ENCODE results near the gene XPNPEP2.

XPNPEP2 gene

DNA sequence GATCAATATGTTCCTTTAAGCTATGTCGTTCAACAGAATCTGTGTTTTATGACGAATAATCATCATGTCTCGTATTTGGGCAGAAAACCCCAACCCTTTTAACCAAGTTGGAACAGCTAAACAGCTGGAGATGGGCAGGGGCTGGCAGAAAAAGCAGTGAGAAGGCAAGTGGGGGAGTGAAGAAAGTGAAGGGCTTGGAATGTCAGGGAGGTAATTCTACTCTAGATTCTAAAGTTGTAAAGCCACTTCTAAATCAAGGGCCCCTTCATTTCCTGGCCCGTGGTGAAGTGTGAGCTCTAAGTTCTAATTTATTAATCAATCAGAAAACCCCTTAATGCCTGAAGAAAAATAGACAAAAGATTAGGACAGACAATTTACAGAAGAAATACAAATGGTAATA lies 61.4 kb downstream of the XPNPEP2 start:
- no peak for DNase-seq (ENCODE audit: low spot score)

- no peak for DNase-seq (ENCODE audit: low spot score)
Observed at GRCh38 chrX:129802863-129803262, 64.1 kb downstream of the XPNPEP2 start.

GRCh38 chrX:129804806-129805205 lies 66.0 kb downstream of the XPNPEP2 start:
- DNase-seq (ENCODE audit: low spot score): no peak

GRCh38 chrX:129808158-129808828 lies 69.5 kb downstream of the XPNPEP2 start:
- no peak for DNase-seq (ENCODE audit: low spot score)

DNA sequence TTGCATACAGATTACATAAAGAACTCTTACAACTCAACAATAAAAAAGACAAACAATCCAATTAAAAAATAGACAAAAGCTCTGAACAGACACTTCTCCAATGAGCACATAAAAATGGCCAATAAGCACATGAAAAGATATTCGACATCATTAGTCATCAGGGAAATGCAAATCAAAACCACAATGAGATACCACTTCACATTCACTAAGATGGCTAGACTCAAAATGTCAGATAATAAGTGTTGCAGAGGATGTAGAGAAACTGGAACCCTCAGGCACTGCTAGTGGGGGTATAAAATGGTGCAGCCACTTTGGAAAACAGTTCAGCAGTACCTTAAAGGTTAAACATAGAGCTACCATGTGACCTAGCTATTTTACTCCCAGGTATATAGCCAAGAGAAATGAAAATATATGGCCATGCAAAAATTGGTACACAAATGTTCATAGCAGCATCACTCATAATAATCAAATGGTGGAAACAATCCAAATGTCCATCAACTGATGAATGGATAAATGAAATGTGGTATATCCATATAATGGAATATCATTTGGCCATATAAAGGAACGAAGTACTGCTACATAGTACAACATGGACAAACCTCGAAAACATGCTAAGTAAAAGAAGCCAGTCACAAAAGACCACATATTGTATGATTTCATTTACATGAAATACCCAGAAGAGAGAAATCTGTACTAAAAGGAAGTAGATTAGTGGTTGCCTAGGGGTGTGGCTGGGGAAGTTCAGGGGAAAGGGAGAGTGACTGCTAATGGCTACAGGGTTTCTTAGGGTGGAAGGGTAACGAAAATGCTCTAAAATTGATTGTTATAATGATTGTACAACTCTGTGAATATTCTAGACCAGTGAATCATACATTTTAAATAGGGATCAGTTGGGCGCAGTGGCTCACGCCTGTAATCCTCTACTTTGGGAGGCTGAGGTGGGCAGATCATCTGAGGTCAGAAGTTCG lies 70.3 kb downstream of the XPNPEP2 start:
- no peak for DNase-seq (ENCODE audit: low spot score)

DNA sequence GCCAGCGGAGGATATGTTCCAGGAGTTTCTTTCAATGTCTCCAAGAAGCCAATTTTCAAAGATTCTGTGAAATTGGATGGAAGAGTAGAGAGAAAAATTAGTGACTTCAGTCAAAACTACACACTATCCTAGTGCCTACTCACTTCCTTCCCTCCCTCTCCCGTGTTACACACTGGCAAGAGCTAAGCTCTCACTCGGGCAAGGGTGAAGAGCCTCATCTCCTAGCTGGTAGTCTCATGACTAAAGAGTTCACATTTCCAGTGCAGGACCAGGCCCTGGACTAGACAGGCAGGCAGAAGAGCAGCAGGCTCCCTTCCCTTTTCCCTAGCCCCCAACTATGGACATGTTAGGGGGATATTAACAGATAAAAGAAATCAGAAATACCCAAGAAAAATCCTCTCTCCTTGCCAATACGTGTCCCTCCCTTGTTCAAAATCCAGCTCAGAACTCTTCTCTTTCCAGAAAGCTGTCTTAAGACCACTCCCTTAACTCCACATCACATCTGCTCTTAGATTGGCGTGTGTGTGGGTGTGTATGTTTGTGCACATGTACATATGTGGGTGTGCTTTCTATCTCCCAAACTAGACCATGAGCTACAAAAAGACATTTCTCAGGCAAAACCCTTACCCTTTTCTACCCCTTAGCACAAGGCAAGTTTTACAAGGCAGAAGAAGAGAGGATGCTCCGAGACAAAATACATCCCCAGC lies 75.0 kb downstream of the XPNPEP2 start:
- no peak for DNase-seq (ENCODE audit: low spot score)

GRCh38 chrX:129818123-129818522 lies 79.3 kb downstream of the XPNPEP2 start:
- no peak for DNase-seq (ENCODE audit: low spot score)
